Colonic mucosa (tissue), 4 donors: ENCODE measurements around the gene KCNJ4. TPM values are rescaled to one million over a fixed set of nuclear protein-coding genes. Genes with fewer than 3 reads are reported as not detected.
A peak's percentile ranks its signal among the peaks of the same experiment; 100 is the strongest.

Source experiments
- DNase-seq: peaks from one replicate; pipeline ENCODE4 v3.0.0-alpha.2; 2020
- H3K27ac ChIP-seq: fragments of 200-600 bp; one replicate; pipeline ENCODE4 v1.8.0; 2021
- H3K27me3 ChIP-seq: fragments of 200-600 bp; one replicate; pipeline ENCODE4 v1.8.0; 2021
- H3K36me3 ChIP-seq: fragments of 200-600 bp; one replicate; pipeline ENCODE4 v1.8.0; 2021
- H3K4me1 ChIP-seq: fragments of 200-600 bp; one replicate; pipeline ENCODE4 v1.8.0; 2021; ENCODE audit warnings: mild to moderate bottlenecking
- H3K4me3 ChIP-seq: fragments of 200-600 bp; one replicate; pipeline ENCODE4 v1.8.0; 2021
- H3K9ac ChIP-seq, 2 donors: one replicate each; pipeline ENCODE4 v1.7.0; 2013; ENCODE audit warnings: control low read depth in 2 of 2, low read depth in 2 of 2, low read length in 2 of 2
- H3K9me3 ChIP-seq: fragments of 200-600 bp; one replicate; pipeline ENCODE4 v1.8.0; 2021
- CTCF ChIP-seq: fragments of 200-600 bp; IDR thresholded peaks from one replicate; pipeline ENCODE4 v1.8.0; 2022; ENCODE audit warnings: antibody characterized with exemption, mild to moderate bottlenecking
- intact Hi-C: fragments of 100-400 bp; cut with DNase I; formaldehyde crosslinking; loops from one replicate; pipeline ENCODE4 v1.14.1; 2022
- total RNA-seq, 2 donors: library from RNA; stranded (reverse); fragmentation: NEBNext Ultra II Directional in 1 of 2; extraction: Animal tissue kit (Norgen Biotek cat#: 25700) in 1 of 2; gene quantifications; one replicate each; pipeline ENCODE4 v1.2.1, GENCODE V29; 2021
- donor health status: healthy.
- donor health status: DM: no; HTN: no; CAD: no.
- donor health status: DM: no; HTN: no; CAD: no.

Gene KCNJ4
- total RNA-seq, 2 donors from 2014 or later = not detected

- no peak for DNase-seq
- Histone ChIP-seq H3K27me3 (no peaks in the 10 kb centered on the region), H3K9ac (no peak overlapping the region), H3K4me3 (no peak overlapping the region), H3K27ac (no peak overlapping the region), H3K4me1 (no peaks in the 10 kb centered on the region), H3K36me3 (no peaks in the 10 kb centered on the region), H3K9me3 (no peaks in the 10 kb centered on the region)
- no peak for TF ChIP-seq CTCF
- intact Hi-C loops = no loop called here
Measured at GRCh38 chr22:38426628-38427027, 28.4 kb downstream of the KCNJ4 start.

GRCh38 chr22:38424525-38425080 is 30.4 kb downstream of the KCNJ4 start:
- no peak for TF ChIP-seq CTCF
- Histone ChIP-seq H3K27ac (peak overlapping the region; percentile 7), H3K4me1 (no peaks in the 10 kb centered on the region), H3K9ac (peak overlapping the region in 1 of 2 donors; percentile 51), H3K27me3 (no peaks in the 10 kb centered on the region), H3K4me3 (no peak overlapping the region), H3K9me3 (no peaks in the 10 kb centered on the region), H3K36me3 (no peaks in the 10 kb centered on the region)
- intact Hi-C loops = no loop called here
- no peak for DNase-seq

GRCh38 chr22:38423512-38424503 is 31.2 kb downstream of the KCNJ4 start:
- Histone ChIP-seq H3K4me1 (no peaks in the 10 kb centered on the region), H3K9me3 (no peaks in the 10 kb centered on the region), H3K27me3 (no peaks in the 10 kb centered on the region), H3K36me3 (no peaks in the 10 kb centered on the region), H3K4me3 (no peak overlapping the region), H3K9ac (peak overlapping the region in 1 of 2 donors; percentile 51), H3K27ac (peak overlapping the region; percentile 7)
- no peak for TF ChIP-seq CTCF
- peak; percentile 47 for DNase-seq
- intact Hi-C loops = no loop called here

- peak; percentile 41 for DNase-seq
- H3K9me3 ChIP-seq = no peaks in the 10 kb centered on the region
- no peak for TF ChIP-seq CTCF
- intact Hi-C loops = no loop called here
- H3K36me3 ChIP-seq = no peaks in the 10 kb centered on the region
- H3K27me3 ChIP-seq = no peaks in the 10 kb centered on the region
- H3K9ac ChIP-seq = peak overlapping the region; percentile 28 to 39
- H3K4me1 ChIP-seq = no peaks in the 10 kb centered on the region
- no peak overlapping the region for H3K4me3 ChIP-seq
- H3K27ac ChIP-seq = no peak overlapping the region
Measured at GRCh38 chr22:38422611-38423511, 32.1 kb downstream of the KCNJ4 start.

- DNase-seq = no peak
- TF ChIP-seq CTCF = no peak
- Histone ChIP-seq H3K36me3 (no peaks in the 10 kb centered on the region), H3K4me3 (no peak overlapping the region), H3K4me1 (no peaks in the 10 kb centered on the region), H3K9ac (no peak overlapping the region), H3K27me3 (no peaks in the 10 kb centered on the region), H3K9me3 (no peaks in the 10 kb centered on the region), H3K27ac (no peak overlapping the region)
- intact Hi-C loops = no loop called here
Measured at GRCh38 chr22:38420734-38421133, 34.3 kb downstream of the KCNJ4 start.
